GM08714 (cell line): Measurements from ENCODE around the gene SLC44A3.
"Not testable (repeated sequence)": the region's sequence is repeated elsewhere in the genome, so short reads cannot be mapped to it uniquely, and the experiment has no call there.

Experiments
- H3K4me3 ChIP-seq: fragments of 200-500 bp; sonication (Bioruptor generic); 2 replicates; pipeline ENCODE4 v1.5.1; 2014; ENCODE audit warnings: mild to moderate bottlenecking, low read length, inconsistent platforms
- ZNF274 ChIP-seq: IDR thresholded peaks from 2 replicates; pipeline ENCODE4 v1.6.1; 2012; ENCODE audit warnings: mild to moderate bottlenecking, low read depth, low read length

SLC44A3 gene

DNA sequence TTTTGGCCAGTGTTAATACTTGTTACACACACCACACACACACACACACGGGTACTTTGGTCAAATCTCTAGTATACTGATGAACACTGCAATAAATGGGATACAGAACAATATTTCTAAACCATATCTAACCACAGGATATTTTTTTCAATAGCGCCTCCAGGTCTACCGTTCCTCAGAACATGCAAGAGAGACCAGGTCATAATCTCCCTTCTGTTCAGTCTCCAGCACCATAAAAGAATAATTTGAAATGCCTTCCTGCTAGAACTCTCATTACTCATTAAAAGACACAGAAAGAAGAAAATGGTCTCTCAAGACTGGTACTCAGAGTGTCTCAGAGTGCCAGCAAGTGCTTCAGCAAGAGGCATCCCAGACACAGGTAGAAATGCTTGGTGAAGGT, 11.5 kb upstream of the SLC44A3 start:
- TF ChIP-seq ZNF274, result no peak
- H3K4me3 ChIP-seq, result no peak overlapping the region

DNA sequence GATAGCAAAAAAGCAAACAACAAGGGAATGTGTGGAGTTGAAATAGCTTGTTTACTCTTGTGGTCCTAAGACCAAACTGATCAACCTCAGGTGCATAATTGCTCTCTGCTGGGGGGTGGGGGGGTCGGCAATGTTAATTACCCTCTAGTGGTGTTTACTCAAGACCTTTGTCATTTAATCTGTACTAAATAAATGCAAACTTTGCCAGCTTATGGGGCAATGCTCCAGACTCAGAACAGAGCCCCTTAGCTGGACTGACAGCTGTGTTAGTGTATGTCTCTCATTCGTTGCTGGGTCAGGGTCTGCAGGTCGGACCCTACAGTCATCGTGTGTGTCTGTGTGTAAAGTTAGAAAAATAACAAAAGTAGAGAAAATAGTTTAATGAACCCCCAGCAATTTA, 7.2 kb upstream of the SLC44A3 start:
- H3K4me3 ChIP-seq, result no peak overlapping the region
- TF ChIP-seq ZNF274, result no peak

- TF ChIP-seq ZNF274, result no peak
These were observed 4.1 kb upstream of the SLC44A3 start for GRCh38 chr1:94816030-94816429.

GRCh38 chr1:94817712-94818111, 2.4 kb upstream of the SLC44A3 start:
- no peak for TF ChIP-seq ZNF274
- no peak overlapping the region for H3K4me3 ChIP-seq

More at GRCh38 chr1:94816030-94816429, 4.1 kb upstream of the SLC44A3 start:
- no peak overlapping the region for H3K4me3 ChIP-seq

DNA sequence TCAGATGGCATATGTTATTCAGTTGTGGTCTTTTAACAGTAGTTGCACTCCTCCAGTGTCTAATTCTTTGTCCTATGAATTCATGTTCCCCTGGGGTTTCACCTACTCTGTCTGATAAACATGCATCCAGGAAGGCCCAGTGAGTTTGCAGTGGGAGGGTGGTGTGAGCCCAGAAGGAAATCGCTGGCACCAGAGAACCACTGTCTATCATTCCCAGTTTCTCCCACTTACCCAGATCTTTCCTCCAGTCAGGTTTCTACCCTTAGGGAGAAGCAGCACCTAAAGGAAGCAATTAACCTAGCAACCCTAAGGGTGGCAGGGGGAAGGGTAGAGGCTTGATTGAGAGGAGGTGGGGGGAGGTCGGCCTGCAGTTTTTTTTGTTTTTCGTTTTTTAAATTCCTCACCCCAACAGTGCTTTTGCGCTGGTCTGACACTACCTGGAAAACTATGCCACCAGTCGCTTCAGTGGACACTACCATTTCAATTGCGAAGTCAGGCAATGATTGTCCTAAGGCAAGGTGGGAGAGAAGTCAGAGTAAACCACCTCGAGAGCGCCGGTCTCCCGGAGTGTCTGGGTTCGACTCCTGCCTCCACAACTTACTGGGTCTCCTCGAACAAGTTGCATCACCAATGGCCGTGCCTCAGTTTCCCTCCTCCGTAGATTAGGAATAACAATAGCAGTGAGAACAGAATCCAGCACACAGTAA, 766 bp upstream of the SLC44A3 start:
- no peak for TF ChIP-seq ZNF274
- no peak overlapping the region for H3K4me3 ChIP-seq

GRCh38 chr1:94820936-94821335, 779 bp downstream of the SLC44A3 start:
- TF ChIP-seq ZNF274, result no peak
- no peak overlapping the region for H3K4me3 ChIP-seq

DNA sequence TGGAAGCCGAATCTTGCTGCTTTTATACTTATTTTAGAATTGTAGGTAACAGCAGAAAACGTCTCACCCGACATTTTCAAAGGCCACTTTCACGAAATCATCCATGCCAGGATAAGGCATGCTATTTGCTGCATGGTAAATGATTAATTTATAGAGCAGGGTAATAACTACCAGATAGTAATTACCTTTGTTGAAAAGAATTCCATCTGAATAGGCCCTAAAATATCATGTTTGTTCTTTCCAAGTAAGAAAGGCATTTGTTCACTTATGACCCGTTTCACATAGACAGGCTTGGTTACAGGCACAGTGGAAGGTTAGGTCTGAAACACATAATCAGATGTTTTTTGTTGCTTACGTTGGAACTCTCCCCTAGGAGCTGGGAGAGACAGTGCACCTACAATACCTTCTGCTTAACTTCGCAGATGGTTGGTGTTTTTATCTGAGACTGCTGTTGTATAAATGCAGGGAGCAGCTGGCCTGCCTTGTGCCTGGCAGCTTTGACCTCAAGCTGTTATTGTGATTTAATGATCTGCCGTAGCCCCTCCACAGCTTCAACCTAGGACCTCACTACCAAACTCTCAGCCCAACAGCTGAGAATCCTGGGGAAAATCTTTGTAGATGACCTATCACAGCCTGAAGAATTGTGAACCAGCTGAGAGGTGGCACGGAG, 1.6 kb downstream of the SLC44A3 start:
- TF ChIP-seq ZNF274, result no peak
- no peak overlapping the region for H3K4me3 ChIP-seq

DNA sequence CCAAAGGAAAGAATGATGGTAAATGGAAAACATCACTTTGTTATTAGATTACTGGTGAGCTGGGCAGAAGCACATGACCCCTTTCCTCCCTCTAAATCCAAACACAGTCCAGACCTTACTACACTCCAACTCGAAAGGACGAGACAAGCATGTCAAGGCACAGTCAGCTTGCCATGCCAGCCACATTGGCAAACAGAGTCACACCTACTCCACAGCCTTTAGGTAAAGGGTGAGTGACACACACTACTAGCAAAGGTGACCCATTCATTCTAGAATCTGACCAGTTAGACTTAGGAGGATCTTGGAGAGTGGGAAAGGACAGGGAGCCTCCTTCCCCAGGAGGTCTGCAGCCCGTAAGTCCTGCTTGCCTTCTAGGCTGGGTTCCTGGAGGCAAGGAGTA, 3.0 kb downstream of the SLC44A3 start:
- no peak overlapping the region for H3K4me3 ChIP-seq
- TF ChIP-seq ZNF274, result no peak

DNA sequence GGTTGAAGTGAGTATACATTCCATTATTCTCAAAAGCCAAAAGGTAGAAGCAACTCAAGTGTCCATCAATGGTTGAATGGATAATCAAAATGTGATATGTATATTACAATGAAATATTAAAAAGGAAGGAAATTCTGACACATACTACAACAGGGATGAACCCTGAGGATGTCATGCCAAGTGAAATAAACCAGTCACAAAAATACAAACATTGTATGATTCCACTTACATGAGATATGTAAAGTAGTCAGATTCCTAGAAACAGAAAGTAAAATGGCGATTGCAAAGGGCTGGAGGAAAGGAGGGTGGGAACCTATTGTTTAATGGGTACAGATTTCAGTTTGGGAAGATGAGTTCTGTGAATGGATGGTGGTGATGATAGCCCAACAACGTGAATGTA, 5.8 kb downstream of the SLC44A3 start:
- no peak for TF ChIP-seq ZNF274
- no peak overlapping the region for H3K4me3 ChIP-seq

DNA sequence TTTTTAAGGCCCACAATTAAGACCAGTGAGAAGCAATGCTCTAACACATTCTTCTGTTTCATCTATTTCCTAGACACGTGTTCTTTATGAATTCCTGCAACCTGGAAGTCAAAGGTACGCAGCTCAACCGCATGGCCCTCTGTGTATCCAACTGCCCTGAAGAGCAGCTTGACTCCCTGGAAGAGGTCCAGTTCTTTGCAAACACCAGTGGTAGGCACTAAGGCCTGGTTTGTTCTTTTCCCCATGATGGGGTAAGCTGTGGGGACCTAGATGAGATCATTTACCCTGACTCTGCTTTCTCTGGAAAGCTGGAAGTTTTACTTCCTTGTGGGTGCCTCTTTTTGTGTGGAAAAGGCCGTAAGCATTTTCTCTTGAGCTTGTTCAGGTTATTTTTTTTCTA, 7.3 kb downstream of the SLC44A3 start:
- no peak overlapping the region for H3K4me3 ChIP-seq
- TF ChIP-seq ZNF274, result no peak

GRCh38 chr1:94828251-94828650, 8.1 kb downstream of the SLC44A3 start:
- no peak for TF ChIP-seq ZNF274
- no peak overlapping the region for H3K4me3 ChIP-seq

GRCh38 chr1:94831641-94832040, 11.5 kb downstream of the SLC44A3 start:
- H3K4me3 ChIP-seq, result no peak overlapping the region
- TF ChIP-seq ZNF274, result no peak

GRCh38 chr1:94832446-94832845, 12.3 kb downstream of the SLC44A3 start:
- H3K4me3 ChIP-seq, result no peak overlapping the region
- TF ChIP-seq ZNF274, result no peak

DNA sequence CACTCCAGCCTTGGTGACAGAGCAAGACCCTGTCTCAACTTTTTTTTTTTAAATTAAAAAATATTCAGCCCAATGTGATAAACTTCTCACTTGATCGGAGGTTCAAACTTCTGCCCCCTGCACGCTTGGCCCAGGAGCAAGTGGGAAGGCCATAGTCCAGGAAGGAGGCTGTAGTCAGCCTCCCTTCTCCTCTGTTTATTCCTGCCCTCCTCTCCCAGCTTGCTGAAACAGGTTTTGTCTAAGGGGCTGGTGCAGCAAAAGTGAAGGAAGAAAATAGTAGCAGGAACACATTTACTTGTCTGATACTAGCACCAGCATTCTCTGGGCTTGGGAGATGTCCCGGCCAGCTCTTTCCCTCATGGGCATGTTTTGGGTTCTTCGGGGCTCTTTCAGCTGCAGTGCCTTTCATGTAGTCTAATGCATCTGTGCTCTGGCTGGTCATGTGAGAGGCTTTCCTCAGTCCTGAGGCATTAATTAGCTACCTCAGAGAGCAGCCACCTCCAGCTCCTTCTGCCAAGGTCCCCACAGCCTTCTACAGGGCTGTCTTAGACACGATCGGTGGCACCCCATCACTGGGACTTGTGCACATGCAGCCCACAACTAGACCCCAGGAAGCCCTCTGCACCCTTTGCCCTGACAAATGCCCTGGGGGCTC, 12.9 kb downstream of the SLC44A3 start:
- no peak overlapping the region for H3K4me3 ChIP-seq
- TF ChIP-seq ZNF274, result no peak

DNA sequence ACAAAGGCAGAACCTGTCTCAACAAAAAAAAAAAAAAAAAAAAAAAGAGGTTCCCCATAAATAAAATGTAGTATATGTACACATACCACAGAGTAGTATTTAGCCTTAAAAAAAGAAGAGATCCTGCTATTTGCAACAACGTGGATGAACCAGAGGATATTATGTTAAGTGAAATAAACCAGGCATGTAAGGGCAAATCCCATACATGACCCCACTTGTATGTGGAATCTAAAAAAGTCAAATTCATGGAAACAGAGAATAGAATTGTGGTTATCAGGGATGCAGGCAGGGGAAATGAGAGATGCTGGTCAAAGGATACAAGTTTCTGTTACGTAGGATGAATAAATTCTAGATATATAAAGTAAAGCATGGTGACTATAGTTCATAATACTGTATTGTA, 16.7 kb downstream of the SLC44A3 start:
- H3K4me3 ChIP-seq, result no peak overlapping the region
- no peak for TF ChIP-seq ZNF274

DNA sequence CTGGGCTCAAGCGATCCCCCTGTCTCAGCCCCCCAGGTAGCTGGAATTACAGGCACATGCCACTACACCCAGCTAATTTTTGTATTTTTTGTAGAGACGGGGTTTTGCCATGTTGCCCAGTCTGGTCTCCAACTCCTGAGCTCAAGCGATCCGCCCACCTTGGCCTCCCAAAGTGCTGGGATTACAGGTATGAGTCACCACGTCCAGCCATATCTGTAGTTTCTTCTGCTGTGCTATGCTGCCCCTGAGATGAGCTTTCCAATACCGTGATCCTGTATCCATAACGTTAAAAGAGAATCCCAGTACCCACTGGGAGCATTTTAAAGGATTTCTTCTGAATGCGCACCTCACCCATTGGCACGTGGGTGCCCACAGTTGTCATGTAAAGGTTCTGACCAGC, 20.2 kb downstream of the SLC44A3 start:
- H3K4me3 ChIP-seq, result not testable (repeated sequence)
